GM12874 (cell line): ENCODE data around the gene EEF1AKMT1.

Experiments
- TF ChIP-seq, protein P1 (sequence below): IDR thresholded peaks from 2 replicates; pipeline ENCODE4 v1.5.1; 2011; ENCODE audit warnings: low read depth, mild to moderate bottlenecking, control low read depth, low read length, moderate library complexity; ENCODE audit not compliant: insufficient read depth

The EEF1AKMT1 gene

DNA sequence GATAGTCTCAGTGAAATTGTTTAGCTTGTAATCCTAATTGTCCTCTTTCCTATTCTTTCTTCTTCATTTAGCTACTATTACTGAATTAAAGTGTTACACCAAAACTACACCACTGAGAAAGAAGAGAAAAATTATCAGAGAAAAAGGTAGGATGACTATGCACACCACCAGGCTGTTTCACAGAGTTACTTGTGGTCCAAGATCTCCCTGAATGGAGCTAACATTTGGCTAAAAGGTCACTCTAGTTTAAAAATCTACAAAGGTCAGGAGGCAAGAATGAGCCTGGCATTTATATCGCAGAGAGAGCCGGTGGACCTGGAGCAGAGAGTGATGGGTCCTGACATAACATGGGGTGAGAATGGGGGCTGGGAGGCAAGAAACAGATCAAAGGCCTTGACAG is 37.0 kb upstream of the EEF1AKMT1 start:
- TF ChIP-seq, protein P1, sequence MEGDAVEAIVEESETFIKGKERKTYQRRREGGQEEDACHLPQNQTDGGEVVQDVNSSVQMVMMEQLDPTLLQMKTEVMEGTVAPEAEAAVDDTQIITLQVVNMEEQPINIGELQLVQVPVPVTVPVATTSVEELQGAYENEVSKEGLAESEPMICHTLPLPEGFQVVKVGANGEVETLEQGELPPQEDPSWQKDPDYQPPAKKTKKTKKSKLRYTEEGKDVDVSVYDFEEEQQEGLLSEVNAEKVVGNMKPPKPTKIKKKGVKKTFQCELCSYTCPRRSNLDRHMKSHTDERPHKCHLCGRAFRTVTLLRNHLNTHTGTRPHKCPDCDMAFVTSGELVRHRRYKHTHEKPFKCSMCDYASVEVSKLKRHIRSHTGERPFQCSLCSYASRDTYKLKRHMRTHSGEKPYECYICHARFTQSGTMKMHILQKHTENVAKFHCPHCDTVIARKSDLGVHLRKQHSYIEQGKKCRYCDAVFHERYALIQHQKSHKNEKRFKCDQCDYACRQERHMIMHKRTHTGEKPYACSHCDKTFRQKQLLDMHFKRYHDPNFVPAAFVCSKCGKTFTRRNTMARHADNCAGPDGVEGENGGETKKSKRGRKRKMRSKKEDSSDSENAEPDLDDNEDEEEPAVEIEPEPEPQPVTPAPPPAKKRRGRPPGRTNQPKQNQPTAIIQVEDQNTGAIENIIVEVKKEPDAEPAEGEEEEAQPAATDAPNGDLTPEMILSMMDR = no peak

DNA sequence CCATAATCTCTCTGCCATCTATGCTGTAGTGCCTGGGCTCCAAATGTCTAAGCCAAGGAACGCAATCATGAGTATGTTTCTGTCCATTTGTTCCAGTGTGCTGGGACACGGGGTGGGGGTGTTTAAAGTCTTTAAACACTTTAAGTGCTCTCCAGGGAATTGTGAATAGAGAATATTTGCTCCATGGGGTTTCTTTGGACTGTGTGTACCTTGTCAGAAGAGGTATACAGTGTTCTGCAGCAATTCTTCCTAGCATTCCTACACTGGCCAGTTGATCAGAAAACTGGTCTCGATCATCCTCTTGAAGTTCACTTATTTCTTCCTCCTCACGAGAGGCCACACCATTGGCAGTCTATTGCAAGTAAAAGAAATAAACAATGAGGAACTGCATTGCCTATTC is 35.1 kb upstream of the EEF1AKMT1 start:
- TF ChIP-seq, protein P1 = no peak

DNA sequence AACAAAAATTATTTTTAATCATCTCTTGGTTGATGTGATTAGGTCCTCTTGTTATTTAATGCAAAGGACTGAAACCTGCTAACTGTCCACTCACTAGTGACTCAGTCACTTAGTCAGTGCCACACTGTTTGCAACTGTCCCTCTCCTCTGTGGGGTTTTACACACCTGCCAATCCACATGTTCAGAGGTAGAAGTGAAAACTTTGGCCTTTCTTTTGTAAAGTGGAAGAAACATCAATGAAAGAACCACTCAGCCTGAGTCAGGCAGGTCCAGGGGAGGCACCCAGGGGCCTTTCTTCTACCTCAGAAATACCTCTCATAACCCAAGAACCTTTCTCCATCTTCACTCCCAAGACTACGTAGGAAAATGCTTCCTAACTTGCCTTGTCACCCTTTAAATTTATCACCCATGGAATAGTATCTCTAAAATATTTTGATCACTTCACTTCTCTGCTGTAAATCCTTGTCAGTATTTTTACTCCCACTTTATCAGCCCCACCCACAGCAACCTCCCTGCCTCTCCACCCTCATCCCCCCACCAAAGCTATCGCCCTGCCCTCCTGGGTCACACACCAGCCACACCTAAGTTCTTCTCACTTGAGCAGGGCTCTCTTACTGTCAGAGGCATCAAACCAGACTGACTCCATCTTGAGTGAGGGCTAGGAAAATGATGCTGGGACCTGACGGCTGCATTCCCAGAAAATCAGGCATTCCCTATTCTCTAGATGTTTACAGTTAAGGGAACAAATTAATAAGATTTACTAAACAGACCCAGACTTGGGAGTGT is 29.6 kb upstream of the EEF1AKMT1 start:
- TF ChIP-seq, protein P1 = no peak

DNA sequence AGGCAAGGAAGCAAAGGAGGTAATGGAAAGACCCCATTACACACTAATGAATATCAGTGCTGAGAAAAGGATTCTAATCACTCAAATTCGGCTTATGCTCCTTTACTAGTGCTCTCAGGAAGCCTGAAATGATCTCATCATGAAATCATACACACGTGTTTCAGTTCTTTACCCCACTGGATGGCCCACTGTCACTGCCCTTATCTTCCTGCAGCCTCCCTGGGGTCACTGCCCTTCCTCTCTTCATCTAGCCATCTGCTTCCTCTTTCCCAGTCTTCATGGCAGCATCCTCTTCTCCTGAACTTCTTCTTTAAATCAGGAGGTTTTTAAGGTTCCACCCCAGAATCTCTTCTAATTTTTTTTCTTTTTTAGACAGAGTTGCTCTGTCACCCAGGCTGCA is 27.9 kb upstream of the EEF1AKMT1 start:
- TF ChIP-seq, protein P1 = no peak

DNA sequence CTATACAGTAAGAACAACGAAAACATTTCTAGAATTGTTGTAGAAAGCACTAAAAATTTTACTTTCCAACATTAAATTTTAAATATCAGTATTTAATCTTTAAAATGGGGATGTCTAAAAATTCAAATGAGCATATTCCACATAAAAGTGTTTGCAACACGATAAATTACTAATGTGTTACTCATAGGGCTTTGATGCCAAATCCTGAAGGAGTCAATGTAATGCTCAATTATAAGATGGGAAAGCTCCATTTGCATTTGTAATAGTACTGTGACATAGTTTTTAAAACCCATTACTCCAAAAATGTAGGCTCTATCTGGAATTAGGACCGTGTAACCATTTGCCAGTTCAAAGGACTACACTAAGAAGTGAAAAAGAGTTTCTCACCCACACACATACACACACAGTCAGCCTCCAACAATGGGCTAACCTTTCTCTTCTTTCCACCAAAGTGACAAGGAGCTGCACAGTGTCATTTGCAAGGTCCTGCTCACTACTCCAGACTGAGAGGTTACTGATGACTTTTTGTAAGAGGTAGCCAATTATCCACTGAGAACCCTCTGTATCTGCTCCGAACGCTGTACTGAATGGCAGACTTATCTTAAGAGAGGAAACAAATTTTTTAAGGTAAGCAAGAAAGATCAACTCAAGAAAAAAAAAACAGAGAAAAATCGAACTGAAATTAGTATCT is 26.1 kb upstream of the EEF1AKMT1 start:
- TF ChIP-seq, protein P1 = no peak

DNA sequence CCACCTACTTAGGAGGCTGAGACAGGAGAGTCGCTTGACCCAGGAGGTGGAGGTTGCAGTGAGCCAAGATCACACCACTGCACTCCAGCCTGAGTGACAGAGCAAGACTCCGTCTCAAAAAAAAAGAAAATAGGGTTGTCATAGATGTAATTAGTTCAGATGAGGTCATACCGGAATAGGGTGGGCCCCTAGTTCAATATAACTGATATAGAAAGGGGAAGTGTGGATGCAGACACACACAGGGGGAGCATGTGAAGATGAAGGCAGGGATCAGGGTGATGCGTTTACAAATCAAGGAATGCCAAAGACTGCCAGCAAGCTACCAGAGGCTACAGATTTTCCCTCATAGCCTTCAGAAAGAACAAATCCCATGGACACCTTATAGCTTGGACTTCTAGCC is 24.3 kb upstream of the EEF1AKMT1 start:
- TF ChIP-seq, protein P1 = no peak

DNA sequence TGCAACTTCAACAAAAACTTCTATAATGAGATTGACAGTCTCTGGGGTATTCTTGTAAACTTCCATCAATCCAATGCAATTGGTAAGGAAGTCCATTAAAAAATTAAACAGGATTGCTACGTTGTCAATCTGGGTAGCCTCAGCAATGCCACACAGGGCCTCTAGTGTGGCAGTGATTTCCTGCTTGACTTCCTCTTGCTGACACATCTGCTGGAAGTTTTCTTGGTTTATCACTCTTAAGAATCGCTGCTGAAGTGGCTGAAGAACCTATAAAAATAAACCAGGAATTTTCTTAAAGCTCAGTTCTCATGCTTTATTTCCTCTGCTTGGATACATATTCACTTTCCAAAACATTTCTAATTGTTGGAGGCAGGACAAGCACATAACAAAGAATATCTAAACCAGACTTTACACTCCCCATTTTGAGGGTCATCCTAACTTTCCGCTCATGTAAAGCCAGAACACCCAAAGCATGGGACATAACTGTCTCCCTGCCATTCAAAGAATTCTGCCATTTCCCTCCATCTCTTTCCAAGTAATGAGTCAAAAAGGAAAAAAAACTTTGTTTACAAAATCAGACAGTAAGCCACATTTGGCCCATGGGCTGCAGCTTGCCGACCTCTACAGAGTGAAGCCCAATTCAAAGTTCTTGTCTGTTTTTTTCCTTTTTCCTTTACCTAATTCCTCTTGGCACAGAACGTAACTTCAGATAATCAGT is 23.2 kb upstream of the EEF1AKMT1 start:
- TF ChIP-seq, protein P1 = no peak
